GM12873 (cell line): Measurements from ENCODE around the gene SYCP2L.

ENCODE experiments used
- TF ChIP-seq, protein P1 (sequence below): IDR thresholded peaks from 2 replicates; pipeline ENCODE4 v1.5.1; 2012; ENCODE audit warnings: low read depth, mild to moderate bottlenecking, moderate library complexity, low read length, control low read depth; ENCODE audit not compliant: insufficient read depth; ENCODE audit errors: missing control alignments

SYCP2L gene

GRCh38 chr6:11013721-11014070 lies 126.8 kb downstream of the SYCP2L start:
- TF ChIP-seq, protein P1, sequence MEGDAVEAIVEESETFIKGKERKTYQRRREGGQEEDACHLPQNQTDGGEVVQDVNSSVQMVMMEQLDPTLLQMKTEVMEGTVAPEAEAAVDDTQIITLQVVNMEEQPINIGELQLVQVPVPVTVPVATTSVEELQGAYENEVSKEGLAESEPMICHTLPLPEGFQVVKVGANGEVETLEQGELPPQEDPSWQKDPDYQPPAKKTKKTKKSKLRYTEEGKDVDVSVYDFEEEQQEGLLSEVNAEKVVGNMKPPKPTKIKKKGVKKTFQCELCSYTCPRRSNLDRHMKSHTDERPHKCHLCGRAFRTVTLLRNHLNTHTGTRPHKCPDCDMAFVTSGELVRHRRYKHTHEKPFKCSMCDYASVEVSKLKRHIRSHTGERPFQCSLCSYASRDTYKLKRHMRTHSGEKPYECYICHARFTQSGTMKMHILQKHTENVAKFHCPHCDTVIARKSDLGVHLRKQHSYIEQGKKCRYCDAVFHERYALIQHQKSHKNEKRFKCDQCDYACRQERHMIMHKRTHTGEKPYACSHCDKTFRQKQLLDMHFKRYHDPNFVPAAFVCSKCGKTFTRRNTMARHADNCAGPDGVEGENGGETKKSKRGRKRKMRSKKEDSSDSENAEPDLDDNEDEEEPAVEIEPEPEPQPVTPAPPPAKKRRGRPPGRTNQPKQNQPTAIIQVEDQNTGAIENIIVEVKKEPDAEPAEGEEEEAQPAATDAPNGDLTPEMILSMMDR, result no peak

- TF ChIP-seq, protein P1, result no peak
Measured at GRCh38 chr6:11015102-11015501, 128.2 kb downstream of the SYCP2L start.

- TF ChIP-seq, protein P1, result no peak
Measured at GRCh38 chr6:11016452-11016851, 129.6 kb downstream of the SYCP2L start.

DNA sequence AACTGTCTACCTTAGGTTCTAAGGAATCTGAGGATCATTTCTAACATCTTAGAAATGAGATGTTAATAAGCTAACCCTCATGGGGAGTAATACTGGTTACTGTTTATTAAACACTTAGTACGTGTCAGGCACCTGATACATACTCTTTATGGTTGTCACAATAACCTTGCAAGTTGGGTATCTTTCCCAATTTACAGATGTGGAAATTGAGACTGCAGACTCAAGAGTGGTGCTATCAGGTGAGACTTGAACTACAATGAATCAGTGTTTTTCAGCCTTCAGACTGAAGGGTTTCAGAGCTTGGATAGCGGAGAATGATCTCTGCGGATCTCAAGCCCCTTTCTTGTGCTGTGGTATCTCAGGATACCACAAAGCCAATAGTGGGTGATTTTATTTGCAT lies 130.2 kb downstream of the SYCP2L start:
- TF ChIP-seq, protein P1, result no peak

DNA sequence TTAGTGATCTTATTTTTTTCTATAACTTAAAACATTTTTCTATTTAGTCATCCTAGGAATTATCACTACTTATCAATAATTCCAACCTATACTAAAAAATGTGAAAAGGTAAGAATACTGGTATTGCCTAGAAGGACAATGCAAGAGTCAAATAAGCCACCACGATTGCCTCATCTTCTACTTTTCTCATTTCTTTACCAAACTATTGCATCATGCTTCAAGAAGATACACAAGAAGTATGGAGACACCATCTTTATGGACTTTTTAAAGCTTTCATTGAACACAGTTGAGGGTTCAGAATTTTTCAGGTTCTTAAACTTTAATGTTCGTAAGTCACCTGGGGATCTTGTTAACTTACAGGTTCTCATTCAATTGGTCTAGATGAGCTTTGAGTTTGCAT lies 131.4 kb downstream of the SYCP2L start:
- TF ChIP-seq, protein P1, result no peak

DNA sequence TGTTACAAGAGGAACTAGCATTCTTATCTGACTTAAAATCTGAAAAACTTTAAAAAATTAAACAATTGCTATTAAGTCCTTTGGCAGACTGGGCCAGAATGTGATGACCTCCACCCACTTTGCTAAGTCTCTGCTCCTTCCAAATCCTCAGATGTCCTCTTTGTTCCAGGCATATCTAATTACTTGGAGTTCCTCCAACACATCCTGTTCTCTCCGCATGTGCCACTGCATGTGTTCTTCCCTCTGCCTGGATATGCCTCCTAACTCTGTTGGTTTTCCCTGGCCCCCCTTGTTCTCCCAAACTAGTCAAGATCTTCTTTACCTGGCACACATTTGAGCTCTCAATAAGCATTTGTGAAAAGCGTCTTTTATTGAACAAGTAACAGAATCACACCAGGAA lies 134.2 kb downstream of the SYCP2L start:
- TF ChIP-seq, protein P1, result no peak

GRCh38 chr6:11021714-11022113 lies 134.9 kb downstream of the SYCP2L start:
- TF ChIP-seq, protein P1, result no peak
